IPS DF 4.7 (cell line): ENCODE data around the gene MPZL3.
"Not testable (repeated sequence)": the region's sequence is repeated elsewhere in the genome, so short reads cannot be mapped to it uniquely, and the experiment has no call there.

Experiments used
- DNase-seq: peaks from one replicate; pipeline ENCODE4 v3.0.0-alpha.2; 2013; ENCODE audit warnings: low spot score; ENCODE audit errors: extremely low read depth

Gene MPZL3

DNA sequence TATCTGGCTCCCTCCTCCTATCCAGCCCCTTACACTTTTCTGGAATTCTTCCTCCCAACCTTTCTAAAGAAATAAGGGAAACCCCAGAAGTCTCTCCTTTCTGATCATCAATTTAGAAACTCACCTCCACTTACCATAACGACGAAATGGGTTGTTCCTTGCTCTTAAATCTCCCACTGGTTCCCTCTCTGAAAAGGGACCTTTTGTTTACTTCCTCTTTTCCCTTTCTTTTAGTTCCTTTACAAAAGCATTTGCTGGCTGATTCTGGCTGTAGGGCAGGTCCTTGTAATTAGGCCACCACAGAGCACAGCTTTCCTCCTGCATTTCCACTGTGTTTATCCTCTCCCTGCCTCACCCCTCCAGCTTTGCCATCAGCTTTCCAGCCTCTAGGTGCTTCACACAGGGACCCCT is 39.4 kb downstream of the MPZL3 start:
- no peak for DNase-seq

DNA sequence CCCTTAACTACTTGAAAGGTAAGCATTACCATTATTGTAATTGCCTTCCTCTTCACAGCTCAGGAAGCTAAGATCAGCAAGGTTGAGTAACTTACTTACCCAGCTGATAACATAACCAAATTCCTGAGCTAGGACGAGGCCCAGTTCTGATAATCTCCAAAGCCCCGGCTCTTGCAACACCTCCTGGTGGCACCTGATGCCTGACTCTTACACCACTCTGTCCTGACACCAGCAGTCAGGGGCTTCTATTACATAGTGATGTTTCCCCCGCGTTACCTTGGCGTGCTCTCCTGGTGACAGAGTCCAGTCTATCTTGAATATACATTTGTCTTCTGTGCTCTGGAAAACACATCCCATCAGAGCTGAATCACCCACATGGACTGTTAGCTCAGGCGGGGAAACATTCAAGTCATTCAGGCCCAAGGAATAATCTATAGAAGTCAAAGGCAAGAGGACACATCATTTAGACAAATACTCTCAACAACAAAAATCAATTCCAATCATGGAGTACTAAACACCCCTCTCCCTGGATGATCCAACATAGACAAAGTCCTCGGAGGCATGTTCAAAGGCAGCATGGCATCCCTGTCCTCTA is 39.9 kb downstream of the MPZL3 start:
- no peak for DNase-seq

DNA sequence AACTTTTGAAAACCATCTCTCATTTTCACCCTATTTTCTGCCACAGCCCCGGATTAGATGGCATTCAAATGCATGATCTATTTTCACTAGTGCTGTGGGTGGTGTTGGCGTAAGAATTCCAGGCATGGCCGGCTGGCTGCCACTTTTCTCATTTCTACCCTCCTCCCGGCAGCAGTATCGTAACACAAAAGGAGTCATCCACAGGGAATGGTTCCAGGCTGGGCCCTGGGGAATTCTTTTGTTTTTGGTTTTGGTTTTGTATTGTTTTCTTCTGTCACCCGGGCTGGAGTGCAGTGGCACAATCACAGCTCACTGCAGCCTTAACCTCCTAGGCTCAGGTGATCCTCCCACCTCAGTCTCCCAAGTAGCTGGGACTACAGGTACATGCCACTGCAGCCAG is 41.2 kb downstream of the MPZL3 start:
- DNase-seq, result no peak

DNA sequence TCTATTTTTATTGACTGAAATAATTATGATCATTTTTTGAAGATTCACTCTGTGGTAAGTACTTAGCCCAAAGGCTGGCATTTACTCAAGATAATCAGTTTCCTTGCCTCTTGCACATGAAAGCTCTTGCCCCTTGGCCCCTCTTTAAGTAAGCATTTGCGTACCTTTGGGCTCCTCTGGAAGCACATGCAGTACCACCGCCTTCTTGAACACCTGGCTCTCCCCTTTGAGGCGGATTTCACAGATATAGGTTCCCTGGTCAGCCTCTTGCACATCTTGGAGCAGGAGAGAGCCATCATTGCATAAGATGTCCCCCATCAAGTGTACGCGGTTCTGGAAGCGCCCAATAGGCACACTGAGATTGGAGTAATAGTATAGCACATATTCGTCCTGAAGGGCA is 41.8 kb downstream of the MPZL3 start:
- no peak for DNase-seq

DNA sequence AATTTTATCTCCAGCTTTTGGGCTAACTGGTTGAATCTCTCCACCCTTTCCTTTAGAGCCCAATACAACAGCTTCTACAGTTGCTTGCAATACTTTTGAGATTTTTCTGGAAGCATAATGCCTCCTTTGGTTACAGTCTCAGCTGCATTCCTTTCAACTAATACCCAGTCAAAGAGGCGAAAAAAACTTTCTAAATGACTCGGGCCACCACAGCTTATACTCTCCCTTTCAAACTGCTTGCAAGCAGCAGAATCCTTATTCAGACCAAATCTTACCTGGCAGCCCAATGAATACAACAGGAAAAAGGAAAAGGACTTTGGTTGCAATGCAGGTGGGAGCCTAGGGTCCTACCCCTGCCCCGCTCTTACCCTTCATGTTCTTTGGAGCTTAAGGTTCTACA is 43.1 kb downstream of the MPZL3 start:
- no peak for DNase-seq

DNA sequence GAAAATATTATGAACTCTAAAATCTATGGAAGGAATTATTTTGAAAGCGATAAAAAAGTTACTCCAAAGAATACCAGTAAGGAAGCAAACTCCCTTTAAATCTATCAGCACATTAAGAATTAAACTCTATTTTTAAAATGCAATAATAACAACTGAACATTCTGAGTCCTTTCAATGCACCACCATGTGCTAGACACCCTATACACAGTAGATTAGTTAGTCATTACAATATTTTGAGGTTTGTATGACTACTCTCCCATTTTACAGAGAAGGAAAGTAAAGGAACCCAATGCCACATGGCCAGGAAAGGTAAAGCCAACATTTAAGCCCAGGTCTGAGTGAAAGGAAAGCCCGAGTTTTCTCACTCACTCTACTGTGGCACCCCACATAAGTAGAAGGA is 45.1 kb downstream of the MPZL3 start:
- no peak for DNase-seq

DNA sequence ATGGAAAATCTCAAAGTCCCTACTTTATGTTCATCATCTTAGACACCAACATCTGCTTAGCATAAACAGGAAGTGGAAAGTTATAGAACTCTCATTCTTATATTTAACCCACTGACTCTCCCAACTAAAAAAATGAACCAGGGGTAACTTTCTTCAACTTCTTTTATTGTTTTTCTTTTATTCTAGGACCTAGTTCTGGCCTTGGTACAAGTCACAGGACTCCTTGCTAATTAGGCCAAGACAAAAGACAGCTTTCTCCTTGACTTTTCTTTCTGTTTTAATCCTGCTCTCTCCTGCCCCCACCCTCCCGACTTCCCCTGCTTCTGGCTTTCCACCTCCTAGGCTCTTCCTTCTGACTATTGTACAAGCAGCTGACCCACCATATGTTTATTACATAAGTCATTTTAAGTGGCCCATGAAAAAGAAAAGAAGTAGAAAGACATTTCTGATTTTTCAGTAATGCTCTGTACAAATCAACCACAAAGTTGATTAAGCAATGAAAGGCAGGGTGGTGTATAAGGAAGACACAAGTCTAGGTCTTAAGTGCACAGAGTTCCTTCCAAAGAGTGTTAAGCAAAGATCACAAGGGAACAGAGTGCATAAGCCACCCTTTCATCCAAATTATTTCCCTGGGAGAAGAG is 45.7 kb downstream of the MPZL3 start:
- no peak for DNase-seq

DNA sequence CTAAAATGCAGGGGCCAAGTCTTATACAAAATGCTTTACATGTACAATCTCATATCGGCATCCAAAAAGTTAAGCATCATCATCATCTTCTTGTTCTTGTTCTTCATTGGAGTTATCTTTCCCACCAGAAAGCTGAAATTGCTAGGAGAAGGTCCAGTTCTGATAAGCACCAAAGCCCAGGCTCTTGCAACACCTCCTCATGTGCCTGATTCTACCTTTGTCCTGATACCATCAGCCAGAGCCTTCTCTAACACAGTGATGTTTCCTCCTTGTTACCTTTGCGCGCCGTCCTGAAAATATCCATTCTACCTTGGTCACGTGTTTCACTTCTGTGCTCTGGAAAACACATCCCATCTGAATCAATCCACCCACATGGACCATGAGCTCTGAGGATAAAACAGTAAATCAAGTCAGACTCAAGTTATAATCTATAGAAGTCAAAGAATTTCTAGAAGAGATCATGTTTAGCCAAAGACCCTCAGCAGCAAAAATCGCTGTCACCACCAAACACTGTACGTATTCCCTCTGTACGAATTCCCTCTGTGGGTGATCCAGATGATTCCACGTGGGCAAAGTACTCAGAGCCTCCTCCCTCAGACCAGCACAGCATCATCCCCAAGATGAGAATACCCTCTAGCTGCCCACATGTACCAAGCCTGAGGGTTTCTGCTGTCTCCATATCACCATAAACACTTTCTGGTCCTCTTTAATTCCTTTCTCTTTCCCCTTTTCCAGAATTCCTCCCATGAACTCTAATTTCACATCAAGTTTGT is 46.4 kb downstream of the MPZL3 start:
- no peak for DNase-seq

DNA sequence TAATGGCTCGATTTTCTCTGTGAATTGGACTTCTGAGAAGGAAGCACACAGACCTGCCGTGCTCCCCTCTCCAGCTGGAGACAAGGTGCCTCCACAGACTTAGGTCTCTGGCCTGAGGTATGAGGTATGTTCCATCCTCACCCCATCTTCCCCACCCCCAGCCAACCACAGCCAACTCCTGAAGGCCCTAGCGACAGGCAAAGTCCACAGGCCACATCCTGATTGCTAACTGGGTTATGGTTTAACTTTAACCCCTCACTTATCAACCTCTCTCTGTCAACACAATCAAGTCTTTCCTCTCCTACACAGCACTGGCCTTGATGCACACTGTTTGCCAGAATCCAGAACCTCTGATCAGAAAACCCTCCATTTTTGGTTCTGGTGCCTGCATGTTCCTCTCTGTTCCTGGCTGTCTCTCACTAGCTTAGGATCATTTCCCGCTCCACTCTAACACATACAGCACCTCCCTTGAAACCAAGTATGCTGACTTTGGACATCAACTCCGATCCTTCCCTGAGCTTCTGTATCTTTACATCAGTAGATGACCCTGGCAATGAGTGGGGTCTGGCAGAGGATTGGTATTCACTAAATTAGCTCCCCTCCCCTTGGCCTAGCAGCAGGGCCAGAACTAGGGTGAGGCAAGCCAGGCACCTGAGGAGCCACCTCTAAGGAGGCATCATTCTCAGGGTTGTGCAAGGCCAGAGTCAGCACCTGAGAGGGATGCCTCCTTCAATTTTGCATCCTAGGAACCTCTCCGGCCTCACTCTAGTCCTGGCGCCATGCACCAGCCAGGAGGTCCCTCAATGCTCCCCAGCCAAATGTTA is 49.4 kb downstream of the MPZL3 start:
- no peak for DNase-seq

DNA sequence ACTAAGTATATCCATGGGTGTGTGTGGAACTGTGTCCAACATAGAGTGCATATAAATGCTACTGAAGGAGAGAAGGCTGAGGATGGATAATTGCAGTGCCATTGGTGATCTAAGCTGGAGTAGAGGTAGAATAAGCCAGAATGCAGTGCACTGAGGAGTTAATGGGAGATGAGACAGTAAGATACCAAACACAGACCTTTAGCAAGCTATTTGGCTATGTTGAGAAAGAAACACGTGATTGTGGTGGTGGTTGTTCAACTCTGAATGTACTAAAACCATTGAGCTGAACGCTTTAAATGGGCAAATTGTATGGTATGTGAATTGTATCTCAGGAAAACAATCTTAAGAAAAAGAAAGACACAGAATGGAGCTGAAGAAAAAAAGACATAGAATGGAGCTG is 50.2 kb downstream of the MPZL3 start:
- DNase-seq, result no peak

DNA sequence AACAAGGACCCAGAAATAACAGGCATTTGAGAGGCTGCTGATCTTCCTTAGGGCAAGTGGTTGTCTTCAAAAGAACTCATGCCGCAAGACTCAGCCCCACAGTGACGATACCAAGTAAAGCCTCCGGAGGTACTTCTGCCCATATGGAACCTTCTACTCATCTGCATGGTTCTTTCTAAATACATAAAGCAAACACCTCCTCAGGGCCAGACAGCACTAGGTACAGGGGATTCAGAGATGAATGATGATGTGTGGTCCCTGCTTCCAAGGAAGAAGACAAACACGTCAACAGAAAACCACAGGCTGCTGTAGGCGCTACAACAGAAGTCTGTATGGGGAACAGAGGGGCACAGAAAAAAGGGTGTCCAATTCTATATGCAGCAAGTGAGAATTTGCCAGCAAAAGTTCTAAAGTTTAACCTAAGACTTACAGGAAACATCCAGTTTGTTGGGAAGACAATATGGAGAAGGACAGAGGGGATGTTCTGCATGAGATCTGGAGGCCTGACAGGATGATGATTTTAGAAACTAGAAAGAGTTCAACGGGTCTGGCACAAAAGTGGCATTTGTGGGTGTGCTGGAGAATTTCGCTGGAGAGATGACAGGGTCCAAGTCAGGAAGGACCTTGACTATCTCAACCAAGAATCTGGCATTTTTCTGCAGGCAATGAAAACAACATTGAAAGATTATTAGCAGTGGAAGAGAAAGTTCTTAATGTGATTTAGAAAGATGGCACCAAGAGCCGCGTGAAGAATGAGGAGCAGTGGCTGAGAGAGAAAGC is 51.1 kb downstream of the MPZL3 start:
- no peak for DNase-seq

DNA sequence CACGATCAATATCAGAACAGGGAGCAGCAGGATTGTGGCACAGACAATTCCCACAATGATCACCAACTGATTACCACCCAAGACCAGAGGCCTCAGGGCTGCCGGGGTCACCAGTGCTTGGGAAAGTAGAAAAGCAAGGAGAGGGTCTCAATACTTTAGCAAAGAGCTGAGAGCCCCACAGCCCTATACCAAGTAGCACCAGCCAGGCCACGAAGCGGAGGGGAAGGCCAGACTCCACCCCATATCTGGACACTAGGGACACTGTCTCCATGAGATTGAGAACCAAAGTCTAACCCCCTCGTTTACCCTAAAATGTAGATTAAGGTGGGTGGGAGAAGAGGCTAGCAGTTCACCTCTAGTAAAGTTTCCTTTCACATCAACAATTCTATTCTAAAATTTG is 51.7 kb downstream of the MPZL3 start:
- no peak for DNase-seq

DNA sequence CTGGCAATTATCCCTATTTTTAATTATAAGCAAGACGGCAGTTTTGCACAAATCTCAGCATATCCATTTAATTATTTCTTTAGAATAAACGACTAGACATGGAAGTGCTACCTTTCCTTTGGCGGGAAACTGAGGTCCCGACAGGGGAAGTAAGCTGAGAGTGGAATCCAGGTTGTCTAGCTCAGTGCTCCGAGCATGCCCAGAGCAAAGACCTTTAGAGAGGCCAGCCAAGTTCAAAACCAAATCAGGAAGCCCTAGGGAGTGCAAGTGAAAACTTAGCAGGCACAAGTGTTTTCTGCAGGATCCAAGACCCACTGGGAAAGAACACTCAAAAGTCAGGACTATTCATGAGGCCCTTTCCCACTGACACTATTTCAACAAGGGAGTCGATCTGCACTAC is 53.0 kb downstream of the MPZL3 start:
- DNase-seq, result no peak

DNA sequence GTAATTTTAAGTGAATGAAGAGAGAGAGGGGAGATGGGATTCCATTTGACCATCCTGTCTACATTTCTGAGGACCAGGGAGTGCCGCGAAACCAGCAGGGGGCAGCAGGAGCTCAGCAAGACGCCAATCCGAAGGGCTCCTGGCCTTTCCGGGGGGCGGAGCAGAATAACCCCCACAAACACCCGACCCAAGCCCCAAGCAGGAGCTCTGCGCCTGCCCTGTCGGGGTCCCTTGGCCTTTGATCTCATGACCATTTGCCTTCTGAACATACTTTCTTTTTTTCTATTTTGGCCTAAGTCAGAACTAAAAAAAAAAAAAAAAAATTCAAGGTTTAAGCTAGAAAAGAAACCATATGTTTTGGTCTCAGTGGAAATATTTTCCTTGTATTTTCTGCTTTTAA is 53.8 kb downstream of the MPZL3 start:
- no peak for DNase-seq

DNA sequence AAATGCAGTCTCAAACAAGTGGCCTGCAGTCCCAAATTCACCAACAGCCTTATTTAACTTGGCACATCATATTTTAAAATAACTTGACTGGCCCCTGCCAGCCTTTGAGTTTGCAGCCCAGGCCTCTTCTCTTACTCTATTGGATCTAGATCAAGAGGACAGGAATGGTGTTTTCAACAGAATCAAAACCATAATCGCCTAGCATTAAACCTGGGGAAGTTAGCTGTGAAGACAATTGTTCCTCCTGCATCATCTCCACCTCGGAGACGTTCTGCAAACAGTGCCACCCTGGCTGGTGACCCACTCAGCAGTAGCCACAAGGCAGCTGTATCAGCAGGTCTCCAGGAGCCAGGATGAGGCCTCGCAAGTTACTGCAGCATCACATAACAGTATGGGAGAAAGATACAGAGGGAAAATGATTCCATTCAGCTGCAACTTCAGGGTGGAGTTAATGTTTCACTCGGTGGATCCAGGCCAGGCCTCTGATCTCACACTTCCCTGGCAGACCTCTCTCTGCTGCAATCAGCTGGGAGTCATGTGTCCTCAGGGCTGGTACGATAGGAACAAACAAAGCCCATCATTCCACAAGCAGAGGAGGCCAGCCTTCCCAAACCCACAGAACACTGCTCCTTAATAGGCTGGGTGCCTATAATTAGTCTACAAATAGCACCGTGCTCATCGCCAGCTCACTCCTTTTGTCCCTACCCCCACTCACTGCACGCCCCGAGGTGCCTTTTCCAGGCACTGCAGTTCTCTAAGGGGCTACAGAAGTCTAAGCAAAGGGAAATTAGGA is 57.1 kb downstream of the MPZL3 start:
- DNase-seq, result no peak

DNA sequence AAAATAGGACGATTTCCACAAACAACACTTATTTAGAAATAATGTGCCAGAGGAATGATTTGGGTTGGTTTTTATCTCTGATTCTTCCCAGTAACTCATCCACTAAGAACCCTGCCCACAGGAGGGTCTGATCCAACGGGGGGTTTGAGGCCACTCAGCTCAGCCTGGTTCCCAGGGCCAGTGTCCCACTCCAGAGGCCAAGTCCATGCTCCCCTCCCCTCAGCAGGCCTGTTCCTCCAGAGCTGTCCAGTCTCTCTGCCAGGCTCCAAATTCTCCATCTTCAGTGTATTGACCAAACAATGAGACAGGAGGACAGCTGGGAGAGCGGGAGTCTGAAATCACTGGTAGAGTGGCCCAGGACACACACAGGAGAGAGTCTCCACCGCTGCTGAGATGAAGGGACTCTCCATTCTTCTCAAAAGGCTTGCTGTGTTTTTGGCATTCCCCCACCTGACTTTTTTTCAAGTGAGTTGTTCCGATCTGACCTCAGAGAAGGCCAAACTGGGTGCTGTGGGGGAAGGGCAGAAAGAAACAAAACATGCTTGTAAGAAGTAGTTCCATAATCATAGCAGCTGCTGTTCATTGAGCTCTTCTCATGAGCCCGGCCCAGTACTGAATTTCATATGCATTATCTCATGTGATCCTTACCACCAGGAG is 58.1 kb downstream of the MPZL3 start:
- no peak for DNase-seq

DNA sequence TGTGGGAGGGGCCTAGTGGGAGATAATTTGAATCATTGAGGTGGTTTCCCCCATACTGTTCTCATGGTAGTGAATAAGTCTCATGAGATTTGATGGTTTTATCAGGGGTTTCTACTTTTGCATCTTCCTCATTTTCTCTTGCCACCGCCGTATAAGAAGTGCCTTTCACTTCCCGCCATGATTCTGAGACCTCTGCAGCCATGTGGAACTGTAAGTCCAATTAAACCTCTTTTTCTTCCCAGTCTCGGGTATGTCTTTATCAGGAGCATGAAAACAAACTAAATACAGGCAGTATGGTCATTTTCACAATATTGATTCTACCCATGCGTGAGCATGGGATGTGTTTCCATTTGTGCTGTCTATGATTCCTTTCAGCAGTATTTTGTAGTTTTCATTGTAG is 59.3 kb downstream of the MPZL3 start:
- not testable (repeated sequence) for DNase-seq

DNA sequence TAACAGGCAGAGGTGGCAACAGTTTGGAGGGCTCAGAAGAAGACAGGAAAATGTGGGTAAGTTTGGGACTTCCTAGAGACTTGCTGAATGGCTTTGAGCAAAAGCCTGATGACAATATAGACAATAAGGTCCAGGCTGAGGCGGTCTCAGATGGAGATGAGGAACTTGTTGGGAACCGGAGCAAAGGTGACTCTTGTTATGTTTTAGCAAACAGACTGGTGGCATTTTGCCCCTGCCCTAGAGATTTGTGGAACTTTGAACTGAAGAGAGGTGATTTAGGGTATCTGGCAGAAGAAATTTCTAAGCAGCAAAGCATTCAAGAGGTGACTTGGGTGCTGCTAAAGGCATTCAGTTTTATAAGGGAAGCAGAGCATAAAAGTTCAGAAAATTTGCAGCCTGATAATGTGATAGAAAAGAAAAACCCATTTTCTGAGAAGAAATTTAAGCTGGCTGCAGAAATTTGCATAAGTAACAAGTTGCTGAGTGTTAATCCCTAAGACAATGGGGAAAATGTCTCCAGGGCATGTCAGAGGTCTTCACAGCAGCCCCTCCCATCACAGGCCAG is 61.1 kb downstream of the MPZL3 start:
- not testable (repeated sequence) for DNase-seq

DNA sequence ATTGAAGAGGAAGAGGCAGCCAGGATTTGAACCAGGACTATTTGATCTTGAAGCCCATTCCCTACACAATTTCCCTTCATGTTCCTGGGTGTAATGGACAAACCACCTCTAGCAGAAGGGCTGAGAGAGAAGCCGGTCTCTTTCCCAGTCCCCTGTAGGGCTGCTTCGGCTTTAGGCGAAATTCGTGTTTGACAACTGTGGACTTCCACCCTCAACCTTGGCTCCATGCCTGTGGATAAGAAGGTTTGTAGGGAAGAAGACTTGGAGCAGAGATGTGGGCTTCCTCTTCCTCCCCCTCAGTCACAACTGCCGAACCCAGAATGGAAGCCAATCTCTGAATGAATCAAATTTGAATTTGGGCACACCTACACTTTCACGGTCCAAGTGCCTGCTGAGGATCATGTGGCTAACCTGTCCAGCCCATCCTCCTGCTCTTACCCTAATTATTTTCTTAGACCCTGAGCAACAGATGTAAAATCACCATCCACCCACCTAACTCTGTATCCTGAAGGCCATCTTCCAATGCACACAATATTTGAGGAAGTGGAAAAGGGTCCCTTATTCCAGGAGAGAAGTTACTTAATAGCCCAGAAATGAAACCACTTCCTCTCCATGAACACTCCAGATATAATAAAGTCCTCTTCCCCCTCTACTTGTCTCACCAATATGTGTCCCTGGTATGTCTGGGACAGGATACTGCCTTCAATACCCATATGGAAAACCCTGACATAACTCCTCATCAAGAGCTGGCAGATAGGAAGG is 65.6 kb downstream of the MPZL3 start:
- DNase-seq, result no peak
